Glutamatergic neuron (in vitro differentiated cells): ENCODE data around the gene TSPY10. TPM values are rescaled to one million over a fixed set of nuclear protein-coding genes. Genes with fewer than 3 reads are reported as not detected.
"Not testable (repeated sequence)": the region's sequence is repeated elsewhere in the genome, so short reads cannot be mapped to it uniquely, and the experiment has no call there.

ENCODE experiments used
- DNase-seq: peaks from one replicate; pipeline ENCODE4 v3.0.0; 2022
- H3K27ac Mint-ChIP-seq: one replicate; pipeline ENCODE4 v1.8.0; 2020; ENCODE audit warnings: mild to moderate bottlenecking, mixed read lengths, inconsistent platforms; ENCODE audit not compliant: unreplicated experiment
- H3K27me3 Mint-ChIP-seq: one replicate; pipeline ENCODE4 v1.8.0; 2020; ENCODE audit warnings: mild to moderate bottlenecking, moderate library complexity, mixed read lengths, inconsistent platforms; ENCODE audit not compliant: unreplicated experiment
- H3K36me3 Mint-ChIP-seq: one replicate; pipeline ENCODE4 v1.8.0; 2020; ENCODE audit warnings: mild to moderate bottlenecking, mixed read lengths, inconsistent platforms; ENCODE audit not compliant: unreplicated experiment
- H3K4me1 Mint-ChIP-seq: one replicate; pipeline ENCODE4 v1.8.0; 2020; ENCODE audit warnings: mild to moderate bottlenecking, low read depth, mixed read lengths, inconsistent platforms; ENCODE audit not compliant: unreplicated experiment
- H3K4me3 Mint-ChIP-seq: one replicate; pipeline ENCODE4 v1.8.0; 2020; ENCODE audit warnings: mild to moderate bottlenecking, mixed read lengths, inconsistent platforms; ENCODE audit not compliant: unreplicated experiment
- H3K9me3 Mint-ChIP-seq: one replicate; pipeline ENCODE4 v1.8.0; 2020; ENCODE audit warnings: mild to moderate bottlenecking, moderate library complexity, mixed read lengths, inconsistent platforms; ENCODE audit not compliant: unreplicated experiment
- long read RNA-seq: library from polyadenylated mRNA; unstranded; transcript quantifications from one replicate; pipeline ENCODE4 v2.0.0, GENCODE V29; 2020; ENCODE audit not compliant: unreplicated experiment
- total RNA-seq: library from RNA; stranded (reverse); fragmentation: NEBNext Ultra II Directional; extraction: Animal tissue kit (Norgen Biotek cat#: 25700); gene quantifications from one replicate; pipeline ENCODE4 v1.2.1, GENCODE V29; 2021; ENCODE audit not compliant: unreplicated experiment

TSPY10 gene, protein sequence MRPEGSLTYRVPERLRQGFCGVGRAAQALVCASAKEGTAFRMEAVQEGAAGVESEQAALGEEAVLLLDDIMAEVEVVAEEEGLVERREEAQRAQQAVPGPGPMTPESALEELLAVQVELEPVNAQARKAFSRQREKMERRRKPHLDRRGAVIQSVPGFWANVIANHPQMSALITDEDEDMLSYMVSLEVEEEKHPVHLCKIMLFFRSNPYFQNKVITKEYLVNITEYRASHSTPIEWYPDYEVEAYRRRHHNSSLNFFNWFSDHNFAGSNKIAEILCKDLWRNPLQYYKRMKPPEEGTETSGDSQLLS
- total RNA-seq, result not detected
- long read RNA-seq, result 0 reads

DNA sequence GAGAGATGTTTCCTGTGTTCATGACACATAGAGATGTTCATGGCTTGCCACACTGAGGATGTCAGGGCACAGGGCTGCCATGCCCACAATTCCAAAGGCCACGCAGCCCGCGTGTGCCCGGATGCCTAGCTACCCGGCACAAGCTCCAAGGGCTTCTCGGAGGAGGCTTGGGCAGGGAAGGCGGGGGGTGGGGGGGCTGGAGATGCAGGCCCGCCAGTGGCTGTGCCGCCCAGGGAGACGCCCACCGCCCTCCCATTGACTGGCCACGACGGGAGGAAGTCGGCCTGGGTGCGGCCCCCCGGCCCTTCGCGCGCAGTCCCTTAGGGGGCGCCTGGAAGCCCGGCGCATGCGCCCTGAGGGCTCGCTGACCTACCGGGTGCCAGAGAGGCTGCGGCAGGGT lies at the start of gene TSPY10:
TSS of gene TSPY10 (plus strand) at position 301 of the 400 bp plus-strand sequence. CDS start at position 347, 46 bp downstream.
- not testable (repeated sequence) for H3K4me1 Mint-ChIP-seq, H3K27ac Mint-ChIP-seq, H3K9me3 Mint-ChIP-seq, H3K27me3 Mint-ChIP-seq, DNase-seq, H3K4me3 Mint-ChIP-seq, H3K36me3 Mint-ChIP-seq

DNA sequence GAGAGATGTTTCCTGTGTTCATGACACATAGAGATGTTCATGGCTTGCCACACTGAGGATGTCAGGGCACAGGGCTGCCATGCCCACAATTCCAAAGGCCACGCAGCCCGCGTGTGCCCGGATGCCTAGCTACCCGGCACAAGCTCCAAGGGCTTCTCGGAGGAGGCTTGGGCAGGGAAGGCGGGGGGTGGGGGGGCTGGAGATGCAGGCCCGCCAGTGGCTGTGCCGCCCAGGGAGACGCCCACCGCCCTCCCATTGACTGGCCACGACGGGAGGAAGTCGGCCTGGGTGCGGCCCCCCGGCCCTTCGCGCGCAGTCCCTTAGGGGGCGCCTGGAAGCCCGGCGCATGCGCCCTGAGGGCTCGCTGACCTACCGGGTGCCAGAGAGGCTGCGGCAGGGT lies 40.7 kb upstream of the TSPY10 start, which contains the start of gene TSPY9:
TSS of gene TSPY9 (plus strand) at position 301 of the 400 bp plus-strand sequence. CDS start at position 347, 46 bp downstream.
- H3K27ac Mint-ChIP-seq, DNase-seq, H3K27me3 Mint-ChIP-seq, H3K4me1 Mint-ChIP-seq, H3K36me3 Mint-ChIP-seq, H3K9me3 Mint-ChIP-seq, H3K4me3 Mint-ChIP-seq: not testable (repeated sequence)

DNA sequence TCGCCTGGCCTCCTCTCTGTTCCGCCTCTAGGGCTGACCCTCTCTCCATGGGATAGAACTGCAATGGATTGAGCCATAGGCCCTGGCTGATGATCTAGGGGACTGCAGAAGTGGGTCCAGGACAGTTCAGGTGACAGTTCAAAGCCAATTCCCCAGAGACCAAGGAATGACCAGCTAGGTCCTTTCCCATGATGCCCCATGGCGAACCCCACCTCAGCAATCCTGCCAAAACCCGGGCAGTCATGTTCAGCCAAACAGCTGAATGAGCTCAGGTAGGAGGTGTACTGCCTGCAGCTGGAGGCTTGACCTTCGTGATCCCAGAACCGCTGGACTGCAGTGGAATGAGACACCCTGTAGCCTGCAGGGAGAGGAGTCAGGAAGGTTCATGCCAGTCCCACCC lies 23.3 kb upstream of the TSPY10 start:
- not testable (repeated sequence) for H3K27me3 Mint-ChIP-seq, H3K36me3 Mint-ChIP-seq, H3K27ac Mint-ChIP-seq, DNase-seq, H3K9me3 Mint-ChIP-seq, H3K4me3 Mint-ChIP-seq, H3K4me1 Mint-ChIP-seq

DNA sequence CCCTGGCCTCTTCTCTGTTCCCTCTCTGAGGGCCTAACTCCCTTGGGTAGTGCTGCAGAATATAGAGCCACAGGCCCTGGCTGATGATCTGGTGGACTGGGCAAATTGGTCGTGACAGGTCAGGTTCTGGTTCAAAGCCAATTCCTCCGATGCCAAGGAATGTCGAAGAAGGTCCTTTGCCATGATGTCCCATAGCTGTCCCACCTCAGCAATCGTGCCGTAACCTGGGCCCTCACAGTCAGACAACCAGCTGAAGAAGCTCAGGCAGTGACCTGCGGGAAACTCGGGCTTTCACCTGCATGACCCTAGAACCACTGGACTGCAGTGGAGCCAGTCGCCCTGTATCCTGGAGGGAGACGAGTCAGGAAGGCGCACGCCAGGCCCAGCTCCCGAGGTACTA lies 11.4 kb upstream of the TSPY10 start:
- DNase-seq, result not testable (repeated sequence)

More for the DNA sequence above, 11.4 kb upstream of the TSPY10 start:
- H3K27ac Mint-ChIP-seq, H3K36me3 Mint-ChIP-seq, H3K9me3 Mint-ChIP-seq, H3K4me1 Mint-ChIP-seq, H3K4me3 Mint-ChIP-seq, H3K27me3 Mint-ChIP-seq: not testable (repeated sequence)

Other genes starting within 250 kb of the TSPY10 start
- not detected for gene TSPY4, start 190.4 kb upstream of the TSPY10 start, total RNA-seq
- not detected for gene TSPY8, start 170.1 kb upstream of the TSPY10 start, total RNA-seq
- not detected for gene TSPY3, start 129.5 kb upstream of the TSPY10 start, total RNA-seq
- not detected for gene TSPY1, start 60.9 kb upstream of the TSPY10 start, total RNA-seq
- gene TSPY9, start 40.6 kb upstream of the TSPY10 start, total RNA-seq, result not detected